ENCODE data around the gene HACD1.

DNA sequence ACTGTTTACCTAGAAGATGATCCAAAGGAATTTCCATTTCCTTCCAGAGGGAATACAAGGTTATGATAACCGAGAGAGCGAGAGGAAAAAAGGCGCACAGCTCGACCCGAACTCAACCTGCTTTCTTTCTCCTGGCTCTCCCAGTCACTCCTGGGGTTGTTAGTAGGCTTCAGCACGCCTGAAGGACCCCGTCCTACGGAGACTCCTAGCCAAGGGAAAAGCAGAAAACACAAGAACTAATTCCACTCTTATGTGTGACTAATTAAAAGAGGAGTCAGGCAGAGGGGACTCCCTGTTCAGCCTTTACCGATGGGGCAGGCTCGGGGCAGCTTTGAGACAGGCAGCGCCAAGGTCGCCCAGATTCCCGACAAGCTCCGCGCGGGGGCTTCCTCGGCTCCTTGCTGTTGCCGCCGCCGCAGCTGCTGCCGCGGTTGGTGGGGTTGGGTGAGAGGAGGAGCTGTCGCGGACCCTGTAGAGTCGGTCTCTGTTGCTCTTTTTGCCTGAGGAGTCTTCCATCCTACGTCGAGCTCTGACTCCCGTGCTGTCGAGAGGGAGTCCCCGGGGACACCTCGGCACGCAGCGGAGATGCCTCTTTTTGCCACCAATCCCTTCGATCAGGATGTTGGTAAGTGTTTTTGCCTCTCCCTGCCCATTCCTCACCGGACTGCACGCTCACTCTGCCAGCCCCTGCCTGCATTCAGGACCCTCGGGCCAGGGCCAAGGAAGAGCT is 26.7 kb upstream of the HACD1 start, which contains the start of gene STAM:
- TF ChIP-seq, protein P1, sequence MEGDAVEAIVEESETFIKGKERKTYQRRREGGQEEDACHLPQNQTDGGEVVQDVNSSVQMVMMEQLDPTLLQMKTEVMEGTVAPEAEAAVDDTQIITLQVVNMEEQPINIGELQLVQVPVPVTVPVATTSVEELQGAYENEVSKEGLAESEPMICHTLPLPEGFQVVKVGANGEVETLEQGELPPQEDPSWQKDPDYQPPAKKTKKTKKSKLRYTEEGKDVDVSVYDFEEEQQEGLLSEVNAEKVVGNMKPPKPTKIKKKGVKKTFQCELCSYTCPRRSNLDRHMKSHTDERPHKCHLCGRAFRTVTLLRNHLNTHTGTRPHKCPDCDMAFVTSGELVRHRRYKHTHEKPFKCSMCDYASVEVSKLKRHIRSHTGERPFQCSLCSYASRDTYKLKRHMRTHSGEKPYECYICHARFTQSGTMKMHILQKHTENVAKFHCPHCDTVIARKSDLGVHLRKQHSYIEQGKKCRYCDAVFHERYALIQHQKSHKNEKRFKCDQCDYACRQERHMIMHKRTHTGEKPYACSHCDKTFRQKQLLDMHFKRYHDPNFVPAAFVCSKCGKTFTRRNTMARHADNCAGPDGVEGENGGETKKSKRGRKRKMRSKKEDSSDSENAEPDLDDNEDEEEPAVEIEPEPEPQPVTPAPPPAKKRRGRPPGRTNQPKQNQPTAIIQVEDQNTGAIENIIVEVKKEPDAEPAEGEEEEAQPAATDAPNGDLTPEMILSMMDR (IDR thresholded peaks at IDR 0.05; ENCODE audit: borderline replicate concordance, extremely low read depth, low read length, poor library complexity, severe bottlenecking), result no peak
- TF ChIP-seq EZH2 (IDR thresholded peaks at IDR 0.05; ENCODE audit: borderline replicate concordance, low read depth, low read length, severe bottlenecking), result no peak
